ENCODE results near the gene MYZAP.

GRCh38 chr15:57624730-57625129, 33.0 kb downstream of the MYZAP start:
- TF ChIP-seq CTCF (conservative IDR thresholded peaks at IDR 0.05; ENCODE audit: low read depth, low read length) (no peak), EZH2 (IDR thresholded peaks at IDR 0.05; ENCODE audit: low read length, unreplicated experiment) (no peak), EZH2phosphoT487 (IDR thresholded peaks at IDR 0.05; ENCODE audit: borderline replicate concordance, low read length) (no peak)

All from PC-3 (cell line).